Measurements from ENCODE around the gene VSIG2.
A peak's percentile ranks its signal among the peaks of the same experiment; 100 is the strongest.

The VSIG2 gene

GRCh38 chr11:124739479-124740276 is 12.4 kb downstream of the VSIG2 start, which contains the start of gene NRGN:
NRGN (plus strand) TSS chr11:124739942; CDS start chr11:124740085, 143 bp downstream.
- DNase-seq (ENCODE audit: insufficient read length, low spot score) (peak; percentile 96), FAIRE-seq (no peak)
- no peak for TF ChIP-seq CTCF (IDR thresholded peaks at IDR 0.05; ENCODE audit: insufficient read depth, missing control alignments)

DNA sequence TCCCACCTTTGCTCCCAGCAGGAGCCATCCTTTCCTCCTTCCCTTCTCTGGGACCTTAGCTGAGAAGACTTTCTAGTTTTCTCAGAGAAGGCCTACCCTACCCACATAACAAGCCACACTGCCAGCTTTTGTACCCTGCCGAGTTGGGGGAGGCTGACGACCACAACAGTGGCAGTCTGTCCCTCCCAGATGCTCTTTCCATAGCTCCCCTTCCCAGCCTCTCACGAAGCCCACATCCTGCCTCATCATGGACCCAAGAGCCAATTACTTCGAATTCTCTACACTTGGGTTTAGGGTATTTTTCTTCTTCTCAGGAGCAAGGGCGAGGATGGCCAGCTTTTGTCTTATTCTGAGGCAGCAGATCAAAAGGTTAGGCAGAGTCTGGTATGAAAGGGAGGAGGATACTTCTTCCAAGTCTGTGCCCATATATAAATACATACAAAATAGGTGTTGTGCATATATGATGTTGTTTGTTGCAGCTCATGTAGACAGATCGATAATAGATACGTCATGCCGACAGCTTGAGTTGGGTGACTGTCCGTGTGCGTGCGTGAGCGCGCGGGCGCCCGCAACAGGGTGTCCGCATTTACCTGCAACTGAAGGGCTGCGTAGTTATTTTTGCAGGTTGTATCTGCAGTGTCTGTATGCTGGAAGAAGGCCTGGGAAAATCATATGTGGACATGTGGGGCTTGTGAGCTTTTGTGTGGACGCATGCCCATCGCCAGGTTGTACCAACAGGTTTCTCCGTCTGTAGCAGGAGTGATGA is 13.2 kb downstream of the VSIG2 start:
- TF ChIP-seq CTCF (IDR thresholded peaks at IDR 0.05; ENCODE audit: insufficient read depth, missing control alignments) = no peak
- FAIRE-seq (no peak), DNase-seq (ENCODE audit: insufficient read length, low spot score) (no peak)

- FAIRE-seq = no peak
- no peak for TF ChIP-seq CTCF (IDR thresholded peaks at IDR 0.05; ENCODE audit: insufficient read depth, missing control alignments)
- no peak for DNase-seq (ENCODE audit: insufficient read length, low spot score)
These were observed 14.3 kb downstream of the VSIG2 start for GRCh38 chr11:124737638-124738305.

DNA sequence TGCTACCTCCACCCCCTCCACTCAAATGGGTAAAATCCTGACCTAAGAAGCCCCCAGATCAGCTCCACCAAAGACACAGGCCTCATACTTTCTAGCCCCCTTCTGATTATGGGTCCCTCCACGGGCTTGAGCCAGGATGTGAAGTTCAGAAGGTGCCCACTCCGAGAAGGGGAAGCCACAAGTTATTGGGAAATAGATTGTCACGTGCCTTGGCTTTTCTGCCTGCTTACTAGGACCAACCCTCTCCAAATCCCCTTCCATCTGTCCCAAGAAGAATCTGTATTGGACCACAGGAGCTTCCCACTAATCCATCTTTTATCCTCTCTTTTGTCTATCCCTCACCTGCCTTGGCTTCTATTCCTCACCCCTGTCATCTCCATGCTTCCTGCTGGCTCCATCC is 15.3 kb downstream of the VSIG2 start:
- FAIRE-seq = no peak
- DNase-seq (ENCODE audit: insufficient read length, low spot score) = no peak
- no peak for TF ChIP-seq CTCF (IDR thresholded peaks at IDR 0.05; ENCODE audit: insufficient read depth, missing control alignments)

- no peak for TF ChIP-seq CTCF (IDR thresholded peaks at IDR 0.05; ENCODE audit: insufficient read depth, missing control alignments)
- FAIRE-seq (no peak), DNase-seq (ENCODE audit: insufficient read length, low spot score) (no peak)
These were observed 19.8 kb downstream of the VSIG2 start for GRCh38 chr11:124732230-124732629.

- no peak for FAIRE-seq
- TF ChIP-seq CTCF (IDR thresholded peaks at IDR 0.05; ENCODE audit: insufficient read depth, missing control alignments) = no peak
These were observed 22.5 kb downstream of the VSIG2 start for GRCh38 chr11:124729571-124729970.

More at GRCh38 chr11:124729571-124729970, 22.5 kb downstream of the VSIG2 start:
- DNase-seq (ENCODE audit: insufficient read length, low spot score) = no peak

Measured in D721Med (cell line).